ENCODE data around the gene PMVK.

GRCh38 chr1:154876842-154877369 lies 59.6 kb downstream of the PMVK start:
- TF ChIP-seq POLR2A (IDR thresholded peaks at IDR 0.05), result no peak
- no peak for TF ChIP-seq CTCF (IDR thresholded peaks at IDR 0.05)
